Loucy (cell line): Measurements from ENCODE around the gene LIPJ.

Experiments used
- EZH2phosphoT487 ChIP-seq: fragments of 200-600 bp; IDR thresholded peaks from 2 replicates; pipeline ENCODE4 v1.6.1; 2018; ENCODE audit warnings: antibody characterized with exemption, mild to moderate bottlenecking, moderate library complexity, borderline replicate concordance
- TF ChIP-seq, protein P1 (sequence below): fragments of 200-600 bp; sonication (generic); conservative IDR thresholded peaks from 2 replicates; pipeline ENCODE4 v1.5.1; 2014; ENCODE audit warnings: mild to moderate bottlenecking, antibody characterized with exemption, low read length

DNA sequence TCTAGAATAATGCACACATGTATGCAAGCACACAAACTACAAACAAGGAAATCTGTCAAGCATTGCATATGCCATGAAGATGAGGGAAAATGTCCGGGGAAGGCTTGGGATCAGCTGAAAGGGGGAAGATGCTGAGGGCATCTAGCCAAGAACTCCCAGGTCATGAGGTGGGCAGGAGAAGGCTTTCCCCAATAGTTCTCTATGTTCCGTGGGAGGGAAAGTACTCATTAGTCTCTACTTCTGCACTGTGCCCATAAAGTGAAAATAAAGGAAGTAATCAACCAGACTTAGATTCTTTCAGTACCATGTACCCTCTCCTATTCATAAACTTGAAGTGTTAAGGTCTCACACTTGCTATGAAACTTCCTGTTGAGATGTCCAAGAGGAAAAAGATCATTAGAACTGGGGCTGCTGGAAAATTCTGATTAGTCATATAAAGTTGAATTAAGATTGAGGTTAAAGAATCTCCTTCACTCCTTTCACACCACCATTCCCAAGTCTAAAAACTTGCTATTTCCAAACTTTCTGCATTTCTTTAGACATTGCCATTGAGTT is 60.6 kb downstream of the LIPJ start:
- TF ChIP-seq, protein P1, sequence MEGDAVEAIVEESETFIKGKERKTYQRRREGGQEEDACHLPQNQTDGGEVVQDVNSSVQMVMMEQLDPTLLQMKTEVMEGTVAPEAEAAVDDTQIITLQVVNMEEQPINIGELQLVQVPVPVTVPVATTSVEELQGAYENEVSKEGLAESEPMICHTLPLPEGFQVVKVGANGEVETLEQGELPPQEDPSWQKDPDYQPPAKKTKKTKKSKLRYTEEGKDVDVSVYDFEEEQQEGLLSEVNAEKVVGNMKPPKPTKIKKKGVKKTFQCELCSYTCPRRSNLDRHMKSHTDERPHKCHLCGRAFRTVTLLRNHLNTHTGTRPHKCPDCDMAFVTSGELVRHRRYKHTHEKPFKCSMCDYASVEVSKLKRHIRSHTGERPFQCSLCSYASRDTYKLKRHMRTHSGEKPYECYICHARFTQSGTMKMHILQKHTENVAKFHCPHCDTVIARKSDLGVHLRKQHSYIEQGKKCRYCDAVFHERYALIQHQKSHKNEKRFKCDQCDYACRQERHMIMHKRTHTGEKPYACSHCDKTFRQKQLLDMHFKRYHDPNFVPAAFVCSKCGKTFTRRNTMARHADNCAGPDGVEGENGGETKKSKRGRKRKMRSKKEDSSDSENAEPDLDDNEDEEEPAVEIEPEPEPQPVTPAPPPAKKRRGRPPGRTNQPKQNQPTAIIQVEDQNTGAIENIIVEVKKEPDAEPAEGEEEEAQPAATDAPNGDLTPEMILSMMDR, result no peak
- no peak for TF ChIP-seq EZH2phosphoT487
